ENCODE results near the gene HIKESHI. TPM values are rescaled to one million over a fixed set of nuclear protein-coding genes. Genes with fewer than 3 reads are reported as not detected.

Gene HIKESHI
- 10 to 100 TPM in 3 of 4 donors, 1 to 10 TPM in 1; 9.1 to 19.4 (median 15.6) TPM for total RNA-seq

- TF ChIP-seq POLR2A (IDR thresholded peaks at IDR 0.05) (peak; percentile 47 to 62), CTCF (IDR thresholded peaks at IDR 0.05) (no peak)
- H3K4me3 ChIP-seq, result peak within 1 kb of the TSS; percentile 59 to 89 (median 75)
- no peaks in the 10 kb centered on the region for H3K36me3 ChIP-seq
Measured at GRCh38 chr11:86302092-86302793, at the start of gene HIKESHI. Gene HIKESHI (plus strand): TSS chr11:86302240. CDS start chr11:86302449, 209 bp downstream.

GRCh38 chr11:86255896-86256295, 46.1 kb upstream of the HIKESHI start:
- H3K36me3 ChIP-seq, result peaks cover 0 to 36% (median 3%) of the 10 kb centered on the region in 3 donors

More at GRCh38 chr11:86302092-86302793, at the start of gene HIKESHI:
- DNase-seq, result peak; percentile 98 to 100 (median 100)
- Histone ChIP-seq H3K4me1 (peaks cover 0 to 8% (median 2%) of the 10 kb centered on the region in 4 donors), H3K9me3 (no peaks in the 10 kb centered on the region), H3K27me3 (no peaks in the 10 kb centered on the region), H3K27ac (peak within 1 kb of the TSS; percentile 75 to 86 (median 84))

GRCh38 chr11:86256608-86257007, 45.4 kb upstream of the HIKESHI start:
- H3K36me3 ChIP-seq, result peaks cover 0 to 41% (median 3%) of the 10 kb centered on the region in 3 donors
- no peak overlapping the region for H3K4me3 ChIP-seq
- no peak for DNase-seq
- no peaks in the 10 kb centered on the region for H3K27me3 ChIP-seq
- no peaks in the 10 kb centered on the region for H3K9me3 ChIP-seq
- peaks cover 0 to 3% (median 0%) of the 10 kb centered on the region in 4 donors for H3K4me1 ChIP-seq
- TF ChIP-seq POLR2A (IDR thresholded peaks at IDR 0.05) (no peak), CTCF (IDR thresholded peaks at IDR 0.05) (no peak)
- no peak overlapping the region for H3K27ac ChIP-seq

More at GRCh38 chr11:86255896-86256295, 46.1 kb upstream of the HIKESHI start:
- no peaks in the 10 kb centered on the region for H3K27me3 ChIP-seq
- no peak overlapping the region for H3K27ac ChIP-seq
- DNase-seq, result no peak
- TF ChIP-seq CTCF (IDR thresholded peaks at IDR 0.05), result no peak
- TF ChIP-seq POLR2A (IDR thresholded peaks at IDR 0.05), result no peak
- H3K4me3 ChIP-seq, result no peak overlapping the region
- H3K9me3 ChIP-seq, result no peaks in the 10 kb centered on the region
- peaks cover 0 to 3% (median 0%) of the 10 kb centered on the region in 4 donors for H3K4me1 ChIP-seq

GRCh38 chr11:86257446-86257845, 44.6 kb upstream of the HIKESHI start:
- Histone ChIP-seq H3K36me3 (peaks cover 0 to 49% (median 3%) of the 10 kb centered on the region in 3 donors), H3K9me3 (no peaks in the 10 kb centered on the region), H3K27me3 (no peaks in the 10 kb centered on the region), H3K4me3 (no peak overlapping the region), H3K4me1 (peaks cover 0 to 3% (median 0%) of the 10 kb centered on the region in 4 donors), H3K27ac (no peak overlapping the region)
- TF ChIP-seq POLR2A (IDR thresholded peaks at IDR 0.05) (no peak), CTCF (IDR thresholded peaks at IDR 0.05) (no peak)
- no peak for DNase-seq

- no peaks in the 10 kb centered on the region for H3K27me3 ChIP-seq
- H3K4me3 ChIP-seq, result no peak overlapping the region
- no peaks in the 10 kb centered on the region for H3K4me1 ChIP-seq
- no peak overlapping the region for H3K27ac ChIP-seq
- TF ChIP-seq CTCF (IDR thresholded peaks at IDR 0.05), result no peak
- TF ChIP-seq POLR2A (IDR thresholded peaks at IDR 0.05), result no peak
- no peak for DNase-seq
- no peaks in the 10 kb centered on the region for H3K9me3 ChIP-seq
- peaks cover 0 to 62% (median 3%) of the 10 kb centered on the region in 3 donors for H3K36me3 ChIP-seq
Measured at GRCh38 chr11:86259730-86260129, 42.3 kb upstream of the HIKESHI start.

Measured in Peyer's patch (tissue), 4 donors.